ENCODE results near the gene CD247.

GRCh38 chr1:167431909-167432650 is 86.2 kb downstream of the CD247 start:
- TF ChIP-seq CTCF (conservative IDR thresholded peaks at IDR 0.05; ENCODE audit: low read depth, low read length) (no peak), EZH2phosphoT487 (IDR thresholded peaks at IDR 0.05; ENCODE audit: borderline replicate concordance, low read length) (no peak), EZH2 (IDR thresholded peaks at IDR 0.05; ENCODE audit: low read length, unreplicated experiment) (no peak)
